Karpas-422 (cell line): ENCODE results near the gene NEU4. TPM values are rescaled to one million over a fixed set of nuclear protein-coding genes. Genes with fewer than 3 reads are reported as not detected.

Experiments used
- DNase-seq: peaks from one replicate; pipeline ENCODE4 v3.0.0-alpha.2; 2015
- H2AFZ ChIP-seq: fragments of 200-600 bp; sonication (generic); 2 replicates; pipeline ENCODE4 v1.6.1; 2014; ENCODE audit warnings: antibody characterized with exemption, low read length, mixed read lengths
- H3K27ac ChIP-seq: fragments of 200-600 bp; sonication (generic); 2 replicates; pipeline ENCODE4 v1.5.1; 2014; ENCODE audit warnings: mild to moderate bottlenecking, low read length, moderate library complexity
- H3K27me3 ChIP-seq: fragments of 200-600 bp; sonication (generic); 2 replicates; pipeline ENCODE4 v1.6.1; 2014; ENCODE audit warnings: low read length, mixed read lengths
- H3K36me3 ChIP-seq: fragments of 200-600 bp; sonication (generic); 2 replicates; pipeline ENCODE4 v1.6.1; 2014; ENCODE audit warnings: low read length, mixed read lengths; ENCODE audit not compliant: insufficient read depth
- H3K4me1 ChIP-seq: fragments of 200-600 bp; sonication (generic); 2 replicates; pipeline ENCODE4 v1.6.1; 2014; ENCODE audit warnings: mild to moderate bottlenecking, low read length, mixed read lengths
- H3K4me2 ChIP-seq: fragments of 200-600 bp; sonication (generic); 2 replicates; pipeline ENCODE4 v1.6.1; 2014; ENCODE audit warnings: low read length, low read depth, mild to moderate bottlenecking; ENCODE audit not compliant: poor library complexity, severe bottlenecking
- H3K4me3 ChIP-seq: fragments of 200-600 bp; sonication (generic); 2 replicates; pipeline ENCODE4 v1.5.1; 2014; ENCODE audit warnings: mild to moderate bottlenecking, antibody characterized with exemption, low read length, mixed read lengths
- H3K79me2 ChIP-seq: fragments of 200-600 bp; sonication (generic); 2 replicates; pipeline ENCODE4 v1.6.1; 2014; ENCODE audit warnings: mild to moderate bottlenecking, low read length, mixed read lengths
- H3K9ac ChIP-seq: fragments of 200-600 bp; sonication (generic); 2 replicates; pipeline ENCODE4 v1.6.0; 2014; ENCODE audit warnings: low read length
- H3K9me2 ChIP-seq: fragments of 200-600 bp; sonication (generic), shearing (Covaris generic); replicated peaks from 2 replicates; pipeline ENCODE4 v1.6.0; 2014; ENCODE audit warnings: mild to moderate bottlenecking, low read length, moderate library complexity; ENCODE audit not compliant: insufficient read depth
- H3K9me3 ChIP-seq: fragments of 300-700, 200-600 bp; sonication (generic); 2 replicates; pipeline ENCODE4 v1.6.1; 2014; ENCODE audit warnings: low read length, mixed read lengths
- H4K20me1 ChIP-seq: fragments of 200-600 bp; sonication (generic); 2 replicates; pipeline ENCODE4 v1.6.1; 2014; ENCODE audit warnings: mild to moderate bottlenecking, antibody characterized with exemption, low read length, low read depth; ENCODE audit not compliant: insufficient read depth
- total RNA-seq: library from RNA; depleted of rRNA; stranded (reverse); fragments of >200 nt; shearing (Covaris generic); gene quantifications from 2 replicates; pipeline ENCODE4 v1.2.3, GENCODE V29; 2014; ENCODE audit warnings: low replicate concordance

The NEU4 gene
- total RNA-seq, 1 experiment from 2014 or later = not detected

DNA sequence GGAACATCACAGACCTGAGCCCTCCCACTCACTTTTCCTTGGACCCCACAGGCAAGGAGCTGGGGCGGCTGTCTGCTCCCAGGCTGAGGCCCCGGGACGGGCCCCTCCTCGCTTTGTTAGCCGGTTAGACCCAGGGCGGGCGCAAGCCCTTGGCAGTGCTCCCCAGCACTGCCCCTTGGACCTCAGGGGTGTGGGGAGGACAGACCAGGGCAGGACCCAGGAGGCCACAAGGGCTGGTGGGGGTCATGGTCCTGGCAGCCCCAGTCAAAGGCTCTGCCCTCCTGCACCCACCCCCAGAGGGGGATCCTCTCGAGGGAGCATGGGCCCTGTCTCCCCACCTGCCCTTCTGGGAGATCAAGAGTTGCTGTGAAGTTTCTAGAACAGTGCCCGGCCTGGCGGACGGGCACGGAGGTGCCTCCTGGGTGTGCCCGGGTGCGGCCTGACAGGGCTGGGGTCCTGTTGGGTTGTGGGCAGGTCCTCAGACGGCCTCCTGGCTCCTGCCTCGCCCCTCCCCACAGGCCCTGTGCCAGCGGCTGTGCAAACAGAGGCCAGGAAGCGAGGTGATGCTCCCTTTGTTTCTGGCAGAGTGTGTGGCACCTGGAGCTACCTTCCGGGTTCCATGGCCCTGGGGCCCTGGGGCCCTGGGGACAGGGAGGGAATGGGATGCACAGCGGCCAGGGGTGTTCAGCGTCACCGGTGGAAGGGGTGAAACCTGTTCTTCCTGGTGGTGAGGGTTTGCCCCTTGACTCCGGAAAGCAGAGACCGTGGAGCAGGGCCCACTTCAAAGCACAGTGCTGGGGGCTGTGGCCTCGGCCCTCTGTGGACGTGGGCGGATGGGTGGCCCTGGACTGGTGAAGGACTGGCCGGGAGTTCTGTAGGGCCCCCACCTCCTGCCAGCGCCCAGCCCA is 35.2 kb upstream of the NEU4 start:
- Histone ChIP-seq H3K9ac (no peak overlapping the region), H3K36me3 (no peaks in the 10 kb centered on the region), H3K27ac (no peak overlapping the region), H3K79me2 (no peaks in the 10 kb centered on the region), H3K4me2 (no peak overlapping the region), H3K4me1 (peaks cover 21% of the 10 kb centered on the region), H3K9me3 (no peaks in the 10 kb centered on the region), H3K9me2 (no peaks in the 10 kb centered on the region), H3K4me3 (no peak overlapping the region), H3K27me3 (no peaks in the 10 kb centered on the region), H4K20me1 (no peaks in the 10 kb centered on the region; the same call in 1 of the 2 replicates), H2AFZ (no peak overlapping the region)
- no peak for DNase-seq

DNA sequence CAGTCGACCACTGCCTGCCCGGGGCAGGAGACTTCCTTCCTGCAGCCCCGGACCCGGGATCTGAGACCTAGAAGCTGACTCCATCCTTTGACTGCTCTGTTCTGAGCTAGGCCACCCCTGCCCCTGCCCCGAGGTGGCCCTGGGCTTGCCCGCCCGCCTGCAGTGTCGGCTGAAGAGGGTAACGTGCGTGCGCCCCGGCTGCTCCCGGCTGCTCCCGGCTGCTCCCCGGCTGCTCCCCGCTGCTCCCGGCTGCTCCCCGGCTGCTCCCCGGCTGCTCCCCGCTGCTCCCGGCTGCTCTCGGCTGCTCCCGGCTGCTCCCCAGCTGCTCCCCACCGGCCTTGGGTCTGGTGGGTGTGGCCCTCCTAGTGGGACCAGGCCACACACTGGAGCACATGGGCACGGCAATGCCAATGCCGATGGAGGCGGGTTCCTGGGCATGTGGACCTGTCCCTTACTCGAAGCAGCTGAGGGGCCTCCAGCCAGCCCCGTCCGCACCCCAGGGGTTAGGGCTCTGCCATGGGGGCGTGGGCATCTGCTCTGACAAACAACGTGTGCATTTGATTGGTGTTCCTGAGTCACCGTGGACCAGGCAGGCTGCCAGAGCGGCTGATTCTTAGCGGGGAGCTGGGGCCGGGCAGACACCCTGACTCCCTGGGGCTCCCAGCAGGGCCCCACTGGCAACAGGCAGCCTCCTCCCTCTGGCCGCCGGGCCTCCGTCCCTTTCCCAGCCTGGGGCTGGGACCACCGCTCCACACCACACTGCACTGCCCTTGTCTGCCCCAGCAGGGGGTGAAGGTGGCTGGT is 34.4 kb upstream of the NEU4 start:
- Histone ChIP-seq H3K4me2 (no peak overlapping the region), H3K9ac (no peak overlapping the region), H3K27ac (no peak overlapping the region), H3K9me3 (no peaks in the 10 kb centered on the region), H2AFZ (no peak overlapping the region), H3K27me3 (no peaks in the 10 kb centered on the region), H3K9me2 (no peaks in the 10 kb centered on the region), H3K79me2 (no peaks in the 10 kb centered on the region), H3K4me3 (no peak overlapping the region), H3K4me1 (peaks cover 21% of the 10 kb centered on the region), H4K20me1 (no peaks in the 10 kb centered on the region; the same call in 1 of the 2 replicates), H3K36me3 (no peaks in the 10 kb centered on the region)
- no peak for DNase-seq

DNA sequence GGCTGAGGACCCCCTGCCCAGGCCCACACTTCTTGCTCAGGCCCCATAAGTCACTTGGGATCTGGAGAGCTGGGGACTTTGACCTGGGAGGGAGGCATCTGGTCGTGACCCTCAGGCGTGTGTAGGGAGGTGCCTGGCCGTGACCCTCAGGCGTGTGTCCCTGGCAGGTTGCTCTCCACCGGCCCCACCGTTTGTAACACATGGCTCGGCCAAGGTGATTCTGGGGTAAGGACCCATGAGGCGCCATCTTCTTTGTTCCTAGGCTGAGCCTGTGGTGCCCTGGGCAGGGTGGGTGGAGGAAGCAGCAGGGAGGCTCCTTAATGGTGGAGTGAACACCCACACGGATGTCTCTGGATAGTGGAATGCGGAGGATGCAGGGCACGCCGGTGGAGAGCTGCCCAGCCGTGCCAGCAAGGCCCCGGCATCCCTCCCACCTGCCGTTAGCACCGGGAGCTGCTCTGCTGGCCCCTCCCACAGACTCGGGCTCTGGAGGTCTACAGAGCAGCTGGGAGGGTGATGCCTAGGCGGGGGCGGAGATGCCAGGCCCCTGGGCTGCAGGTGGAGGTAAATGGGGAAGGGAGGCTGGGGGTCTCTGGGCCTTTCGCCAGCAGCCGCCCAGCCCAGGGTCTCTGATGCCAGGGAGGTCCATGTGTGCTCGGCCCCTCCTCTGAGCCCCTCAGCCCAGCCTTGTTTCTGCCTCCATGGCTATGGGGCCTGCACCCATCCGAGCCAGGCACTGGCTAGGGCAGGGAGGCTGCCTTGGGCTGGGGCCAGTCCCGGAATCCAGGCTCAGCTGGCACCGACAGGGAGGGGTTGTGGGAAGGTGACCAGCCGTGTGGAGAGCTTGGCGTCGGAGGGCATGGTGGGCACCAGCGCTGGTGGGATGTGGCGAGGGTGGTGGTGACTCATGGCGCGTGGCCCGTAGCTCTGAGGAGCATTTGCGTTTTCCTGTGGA is 33.5 kb upstream of the NEU4 start:
- no peaks in the 10 kb centered on the region for H3K27me3 ChIP-seq
- H3K79me2 ChIP-seq = no peaks in the 10 kb centered on the region
- H4K20me1 ChIP-seq = no peaks in the 10 kb centered on the region; the same call in 1 of the 2 replicates
- DNase-seq = no peak
- no peak overlapping the region for H3K4me3 ChIP-seq
- H2AFZ ChIP-seq = no peak overlapping the region
- no peak overlapping the region for H3K9ac ChIP-seq
- no peaks in the 10 kb centered on the region for H3K36me3 ChIP-seq
- H3K4me1 ChIP-seq = peaks cover 21% of the 10 kb centered on the region
- H3K27ac ChIP-seq = no peak overlapping the region
- no peak overlapping the region for H3K4me2 ChIP-seq
- H3K9me2 ChIP-seq = no peaks in the 10 kb centered on the region
- no peaks in the 10 kb centered on the region for H3K9me3 ChIP-seq

DNA sequence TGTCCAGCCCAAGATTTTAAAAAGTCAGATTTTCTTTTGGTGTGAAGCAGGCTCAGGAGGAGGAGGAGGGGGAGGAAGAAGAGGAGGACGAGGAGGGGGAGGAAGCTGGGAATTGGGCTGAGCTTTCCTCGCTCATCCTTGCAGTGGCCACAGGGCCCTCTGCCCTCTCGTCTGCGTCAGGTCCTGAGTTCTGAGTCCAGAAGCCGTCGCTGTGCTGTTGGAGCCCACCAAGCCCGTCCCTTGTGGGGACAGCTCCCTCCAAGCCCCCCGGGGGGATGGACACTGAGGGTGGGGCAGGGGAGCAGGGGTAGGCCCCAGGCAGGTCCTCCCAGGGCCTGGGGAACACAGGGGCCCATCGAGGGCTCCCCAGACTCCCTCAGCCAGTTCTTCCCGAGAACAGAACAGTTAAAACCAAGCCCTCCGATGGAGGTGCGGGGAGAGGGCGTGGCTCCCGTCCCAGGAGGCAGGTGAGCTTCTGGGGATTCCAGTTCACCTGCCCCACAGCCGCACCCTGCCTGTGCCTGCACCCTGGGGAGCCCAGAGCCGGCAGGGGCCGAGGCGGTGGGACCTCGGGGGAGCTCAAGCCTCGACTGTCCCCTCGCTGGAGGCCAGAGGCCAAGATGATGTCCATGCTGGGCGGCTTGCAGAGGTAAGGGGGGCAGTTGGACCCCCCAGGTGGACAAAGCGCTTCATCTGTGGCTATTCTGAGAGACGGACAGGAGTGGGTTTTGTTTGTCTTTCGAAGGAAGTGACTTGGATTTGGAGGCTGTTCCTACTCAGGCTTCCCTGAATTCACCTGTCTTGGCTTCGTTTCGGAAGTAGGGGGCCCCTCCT is 32.4 kb upstream of the NEU4 start, which contains the start of gene GAL3ST2:
TSS of gene GAL3ST2 (plus strand) at position 487 of the 834 bp plus-strand sequence. CDS start at position 621, 134 bp downstream.
- Histone ChIP-seq H3K36me3 (no peaks in the 10 kb centered on the region), H3K4me2 (no peak within 1 kb of the TSS), H3K27ac (no peak within 1 kb of the TSS), H2AFZ (no peak within 1 kb of the TSS), H3K9ac (no peak within 1 kb of the TSS), H3K9me2 (no peaks in the 10 kb centered on the region), H3K9me3 (no peaks in the 10 kb centered on the region), H3K27me3 (no peaks in the 10 kb centered on the region), H3K4me1 (peaks cover 13% of the 10 kb centered on the region), H3K79me2 (no peaks in the 10 kb centered on the region), H3K4me3 (no peak within 1 kb of the TSS), H4K20me1 (no peaks in the 10 kb centered on the region; the same call in 1 of the 2 replicates)
- DNase-seq = no peak

DNA sequence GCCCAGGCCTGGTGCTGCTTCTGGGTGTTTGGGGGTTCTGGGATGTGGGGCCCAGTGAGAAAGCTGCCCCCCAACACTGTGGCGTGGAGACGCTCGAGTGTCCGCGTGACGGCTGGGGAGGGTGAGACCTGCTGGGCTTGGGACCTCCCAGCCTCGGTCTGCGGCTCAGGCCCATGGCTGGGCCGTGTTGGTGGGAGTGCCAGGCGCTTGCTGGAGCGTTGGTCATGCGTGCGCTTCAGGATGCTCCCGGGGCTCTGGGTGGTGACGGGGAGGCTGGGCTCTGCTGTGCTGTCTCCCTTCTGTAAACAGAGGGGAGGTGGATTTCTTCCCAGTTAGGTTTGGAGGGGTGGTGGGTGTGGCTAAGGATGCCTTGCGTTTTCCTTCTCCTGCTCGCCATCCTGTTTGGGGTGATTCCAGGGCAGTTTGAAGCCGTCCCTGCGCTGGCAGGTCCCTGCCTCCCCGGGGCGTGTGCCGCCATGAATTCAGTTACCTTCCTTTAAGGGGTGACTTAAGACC is 31.8 kb upstream of the NEU4 start:
- Histone ChIP-seq H3K79me2 (no peaks in the 10 kb centered on the region), H3K4me3 (no peak overlapping the region), H3K4me1 (peaks cover 7% of the 10 kb centered on the region), H3K9me3 (no peaks in the 10 kb centered on the region), H3K9me2 (no peaks in the 10 kb centered on the region), H3K36me3 (no peaks in the 10 kb centered on the region), H3K27ac (no peak overlapping the region), H4K20me1 (no peaks in the 10 kb centered on the region; the same call in 1 of the 2 replicates), H3K9ac (no peak overlapping the region), H3K4me2 (no peak overlapping the region), H3K27me3 (no peaks in the 10 kb centered on the region), H2AFZ (no peak overlapping the region)
- no peak for DNase-seq

DNA sequence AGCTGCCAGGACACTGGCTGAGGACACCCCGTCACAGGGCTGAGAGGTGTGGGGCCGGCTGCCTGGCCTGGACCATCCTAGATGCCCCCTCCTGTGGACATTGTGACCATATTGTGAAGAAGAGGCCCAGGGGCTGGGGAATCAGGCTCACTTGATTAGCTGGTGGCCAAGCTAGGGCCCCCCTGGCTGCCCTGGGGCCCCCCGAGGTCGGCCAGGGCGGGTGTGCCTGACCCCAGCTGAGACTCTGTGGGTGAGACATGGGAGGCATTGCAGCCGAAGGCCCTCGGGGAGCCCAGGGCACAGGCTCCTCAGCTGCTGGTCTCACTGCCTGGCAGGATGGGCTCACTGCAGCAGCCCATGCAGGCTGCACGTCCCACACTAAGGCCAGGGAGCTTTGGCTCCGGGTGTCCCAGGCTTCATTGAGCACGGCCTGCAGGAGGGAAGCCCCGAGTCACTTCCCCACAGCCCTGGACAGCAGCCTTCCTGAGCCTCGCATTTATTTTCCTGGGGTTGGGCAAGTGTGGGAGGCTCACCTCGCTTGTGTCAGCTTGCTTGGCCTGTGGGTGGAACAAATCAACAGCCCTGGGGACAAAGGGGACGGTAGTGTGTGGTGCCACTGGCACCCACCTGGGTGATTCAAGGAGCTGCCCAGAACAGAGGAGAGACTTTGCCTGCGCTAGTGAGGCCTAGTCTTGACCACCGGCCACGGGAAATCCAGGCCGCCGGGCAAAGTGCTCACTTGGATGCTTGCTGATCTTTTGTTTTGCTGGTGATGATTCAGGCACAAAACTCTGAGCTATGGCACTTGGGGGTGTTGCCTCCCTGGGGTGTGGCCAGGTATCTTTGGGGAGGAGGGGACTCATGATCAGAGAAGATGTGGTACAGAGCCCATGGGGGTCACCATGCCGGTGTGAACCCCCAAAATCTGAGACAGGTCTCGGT is 31.0 kb upstream of the NEU4 start:
- Histone ChIP-seq H3K36me3 (no peaks in the 10 kb centered on the region), H2AFZ (no peak overlapping the region), H3K27me3 (no peaks in the 10 kb centered on the region), H3K9me3 (no peaks in the 10 kb centered on the region), H3K27ac (no peak overlapping the region), H3K9me2 (no peaks in the 10 kb centered on the region), H3K4me3 (no peak overlapping the region), H3K9ac (no peak overlapping the region), H3K79me2 (no peaks in the 10 kb centered on the region), H3K4me1 (no peaks in the 10 kb centered on the region), H4K20me1 (no peaks in the 10 kb centered on the region; the same call in 1 of the 2 replicates), H3K4me2 (no peak overlapping the region)
- DNase-seq = no peak
